Caki2 (cell line): ENCODE data around the gene PLEKHM2. TPM values are rescaled to one million over a fixed set of nuclear protein-coding genes. Genes with fewer than 3 reads are reported as not detected.

ENCODE experiments used
- DNase-seq: peaks from one replicate; pipeline ENCODE4 v3.0.0-alpha.2; 2015; ENCODE audit warnings: low read depth
- in situ Hi-C: cut with HindIII; loops from 2 replicates; pipeline ENCODE4 v1.10.0; 2016; ENCODE audit warnings: low sequenced_read_pairs, low pct_unique_long_range_greater_than_20kb, mixed read lengths
- total RNA-seq: library from RNA; depleted of rRNA; stranded (reverse); fragments of >200 nt; shearing (Covaris generic); gene quantifications from 2 replicates; pipeline ENCODE4 v1.2.3, GENCODE V29; 2014; ENCODE audit warnings: low replicate concordance

PLEKHM2 gene
- total RNA-seq, 1 experiment from 2014 or later = 53.5 TPM

GRCh38 chr1:15748264-15748663 is 64.1 kb downstream of the PLEKHM2 start:
- in situ Hi-C loops = no loop called here
- DNase-seq = no peak

- DNase-seq = no peak
- in situ Hi-C loops = no loop called here
These were observed 64.7 kb downstream of the PLEKHM2 start for GRCh38 chr1:15748690-15749398.

DNA sequence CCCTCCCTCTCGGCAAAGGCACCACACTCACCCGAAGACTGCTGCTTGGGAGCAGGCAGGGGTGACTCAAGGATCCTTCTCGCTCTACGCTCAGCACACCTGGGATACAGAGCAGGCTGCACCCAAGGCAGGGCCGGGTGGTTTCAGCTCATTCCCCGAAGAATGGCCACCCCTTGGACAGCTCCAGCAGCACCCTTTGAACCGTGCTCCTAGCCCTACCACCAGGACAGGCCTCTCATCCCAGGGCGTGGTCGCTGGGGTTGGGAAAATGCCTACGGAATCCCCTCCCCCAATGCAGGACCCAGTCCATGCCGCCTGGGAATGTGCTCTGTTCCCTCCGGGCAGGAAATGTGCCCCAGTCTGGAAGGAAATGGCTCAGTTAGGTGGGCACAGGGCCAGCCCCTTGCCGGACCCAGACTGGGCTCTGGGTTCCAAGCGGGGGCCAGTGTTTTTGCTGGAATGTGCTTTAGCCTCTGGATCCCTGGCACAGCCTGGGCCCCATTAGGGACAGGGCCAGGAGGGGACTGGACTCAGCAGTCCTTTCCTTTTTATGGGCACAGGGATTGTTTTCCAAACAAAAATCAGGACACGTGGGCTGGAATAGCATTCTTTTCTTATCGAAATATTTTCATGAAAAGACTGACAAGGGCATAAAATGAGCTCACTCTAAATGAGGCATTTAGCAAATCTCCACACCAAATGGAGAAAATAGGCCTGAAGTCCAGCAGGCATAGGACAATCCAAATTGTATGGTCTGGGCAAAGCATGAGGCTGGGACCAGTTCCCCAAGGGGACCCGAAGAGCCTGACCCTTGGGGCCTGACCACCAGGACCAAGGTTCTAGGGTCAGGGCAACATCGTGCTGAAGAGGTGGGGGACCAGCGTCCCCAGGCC is 65.5 kb downstream of the PLEKHM2 start:
- DNase-seq = no peak
- in situ Hi-C loops = no loop called here

GRCh38 chr1:15750924-15751323 is 66.8 kb downstream of the PLEKHM2 start:
- DNase-seq = no peak
- in situ Hi-C loops = no loop called here

DNA sequence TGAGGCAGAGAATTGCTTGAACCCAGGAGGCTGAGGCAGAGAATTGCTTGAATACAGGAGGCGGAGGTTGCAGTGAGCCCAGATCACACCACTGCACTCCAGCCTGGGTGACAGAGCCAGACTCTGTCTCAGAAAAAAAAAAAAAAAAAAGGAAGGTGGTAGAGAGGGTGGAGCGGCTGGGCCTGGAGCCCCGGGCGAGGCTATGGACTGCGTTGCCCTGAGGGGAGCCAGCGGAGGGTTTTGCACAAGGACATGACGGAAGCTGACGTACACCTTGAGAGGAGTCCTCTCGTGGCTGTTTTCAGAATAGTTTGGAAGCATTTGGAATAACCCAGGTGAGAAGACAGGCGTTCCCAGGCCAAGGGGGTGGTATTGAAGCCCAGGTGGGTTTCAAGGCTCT is 67.6 kb downstream of the PLEKHM2 start:
- in situ Hi-C loops = no loop called here
- no peak for DNase-seq

GRCh38 chr1:15753776-15754175 is 69.7 kb downstream of the PLEKHM2 start:
- in situ Hi-C loops = no loop called here
- no peak for DNase-seq

- in situ Hi-C loops = no loop called here
- DNase-seq = no peak
These were observed 71.0 kb downstream of the PLEKHM2 start for GRCh38 chr1:15755021-15755645.

GRCh38 chr1:15755646-15756040 is 71.5 kb downstream of the PLEKHM2 start:
- DNase-seq = no peak
- in situ Hi-C loops = no loop called here

GRCh38 chr1:15756143-15757015 is 72.3 kb downstream of the PLEKHM2 start:
- in situ Hi-C loops = no loop called here
- no peak for DNase-seq

DNA sequence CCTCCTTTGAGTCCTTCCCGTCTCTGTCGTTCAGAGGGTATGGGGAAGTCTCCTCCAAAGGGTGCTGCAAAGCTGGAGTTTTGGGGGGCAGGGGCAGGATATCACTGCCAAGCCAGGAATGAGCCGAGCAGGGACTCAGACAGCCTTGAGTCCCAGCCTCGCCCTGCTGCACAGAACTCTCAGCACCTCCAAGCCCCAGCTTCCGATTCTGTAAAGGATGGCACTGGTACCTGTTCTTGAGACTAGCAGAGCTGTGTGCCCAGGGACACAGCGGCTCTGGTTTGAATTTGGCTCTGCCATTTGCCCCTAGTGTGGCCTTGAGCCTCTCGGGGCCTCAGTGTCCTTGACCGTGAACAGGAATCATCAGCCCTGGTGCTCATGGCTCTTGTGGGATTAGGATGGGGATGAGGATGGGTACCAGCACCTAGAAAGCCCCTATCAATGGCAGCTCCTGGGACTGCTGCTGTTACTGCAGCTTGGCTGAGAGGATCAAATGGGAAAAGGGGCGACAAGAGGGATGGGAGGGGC is 73.0 kb downstream of the PLEKHM2 start:
- DNase-seq = no peak

DNA sequence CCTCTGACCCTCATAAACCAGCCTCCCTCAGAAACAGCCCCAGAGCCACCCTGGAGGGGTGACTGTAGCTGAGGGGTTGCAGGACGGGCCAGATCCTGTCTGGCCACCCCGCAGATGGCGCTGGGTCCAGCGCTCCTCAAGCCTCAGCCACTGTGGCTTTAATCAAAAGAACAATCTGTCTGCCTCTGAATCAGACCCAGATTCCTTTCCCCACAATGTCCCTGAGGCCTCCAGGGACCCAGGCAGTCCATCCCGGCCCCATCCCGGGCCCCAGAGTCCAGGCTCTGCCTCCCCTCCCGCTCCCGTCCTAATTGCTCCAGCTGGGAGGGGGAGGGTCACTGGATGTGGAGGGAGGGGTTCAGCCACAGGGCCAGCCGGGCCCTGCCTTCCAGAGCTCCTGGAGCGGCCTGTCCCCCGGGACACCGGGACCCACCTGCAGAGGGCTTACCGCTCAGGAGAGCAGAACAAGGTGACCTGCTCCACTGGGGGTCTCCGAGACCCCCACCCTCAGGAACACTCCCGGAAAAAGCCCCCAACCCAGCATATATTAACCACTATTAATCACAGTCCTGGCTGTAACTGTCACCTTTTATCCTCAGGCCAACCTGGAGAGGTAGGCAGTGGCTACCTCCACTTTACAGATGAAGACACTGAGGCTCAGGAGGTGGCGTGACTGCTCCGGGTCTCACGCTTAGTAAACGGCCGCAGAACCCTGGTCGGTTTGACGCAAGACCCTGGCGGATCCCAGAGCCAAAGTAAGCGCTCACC is 73.6 kb downstream of the PLEKHM2 start:
- no peak for DNase-seq
- in situ Hi-C loops = no loop called here

More for the DNA sequence above, 73.0 kb downstream of the PLEKHM2 start:
- in situ Hi-C loops = no loop called here

GRCh38 chr1:15758343-15758931 is 74.3 kb downstream of the PLEKHM2 start, which contains the start of gene FBLIM1:
Gene FBLIM1, plus strand, starts transcription at chr1:15758795. Its CDS starts 6,189 bp downstream, at chr1:15764984.
- no peak for DNase-seq
- in situ Hi-C loops = no loop called here

GRCh38 chr1:15758953-15759661 is 75.0 kb downstream of the PLEKHM2 start:
- in situ Hi-C loops = no loop called here
- no peak for DNase-seq

DNA sequence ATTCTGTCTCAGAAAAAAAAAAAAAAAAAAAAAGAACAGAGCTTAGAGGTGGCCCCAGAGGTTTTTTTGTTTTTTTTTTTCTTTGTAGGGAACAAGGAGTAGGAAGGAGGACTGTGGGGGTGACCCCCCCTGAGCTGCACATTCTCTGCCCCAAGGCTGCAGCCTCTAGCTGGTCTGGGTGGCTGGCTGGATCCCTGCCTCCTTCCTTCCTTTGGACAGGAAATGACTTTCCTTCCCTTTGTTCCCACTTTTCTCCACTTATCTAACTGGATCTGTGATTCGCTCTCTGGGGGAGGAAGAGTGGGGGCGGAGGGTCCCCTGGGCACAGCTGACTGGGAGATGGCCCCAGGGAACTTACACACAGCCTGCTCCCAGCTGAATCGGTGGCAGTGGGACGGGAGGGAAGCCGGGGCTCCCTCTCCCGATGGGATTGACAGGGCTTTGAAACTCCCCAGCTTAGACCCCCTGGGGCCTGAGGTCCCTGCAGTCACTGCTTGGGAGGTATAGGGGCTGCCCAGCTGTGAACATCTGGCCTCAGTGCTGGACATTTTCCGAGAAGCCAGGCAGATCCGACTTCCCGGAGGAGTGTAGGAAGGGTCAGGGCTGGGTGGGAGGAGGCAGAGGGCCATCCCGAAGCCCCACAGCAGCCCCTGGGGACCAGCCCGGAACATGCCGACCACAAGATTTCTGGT is 76.5 kb downstream of the PLEKHM2 start:
- no peak for DNase-seq
- in situ Hi-C loops = no loop called here

DNA sequence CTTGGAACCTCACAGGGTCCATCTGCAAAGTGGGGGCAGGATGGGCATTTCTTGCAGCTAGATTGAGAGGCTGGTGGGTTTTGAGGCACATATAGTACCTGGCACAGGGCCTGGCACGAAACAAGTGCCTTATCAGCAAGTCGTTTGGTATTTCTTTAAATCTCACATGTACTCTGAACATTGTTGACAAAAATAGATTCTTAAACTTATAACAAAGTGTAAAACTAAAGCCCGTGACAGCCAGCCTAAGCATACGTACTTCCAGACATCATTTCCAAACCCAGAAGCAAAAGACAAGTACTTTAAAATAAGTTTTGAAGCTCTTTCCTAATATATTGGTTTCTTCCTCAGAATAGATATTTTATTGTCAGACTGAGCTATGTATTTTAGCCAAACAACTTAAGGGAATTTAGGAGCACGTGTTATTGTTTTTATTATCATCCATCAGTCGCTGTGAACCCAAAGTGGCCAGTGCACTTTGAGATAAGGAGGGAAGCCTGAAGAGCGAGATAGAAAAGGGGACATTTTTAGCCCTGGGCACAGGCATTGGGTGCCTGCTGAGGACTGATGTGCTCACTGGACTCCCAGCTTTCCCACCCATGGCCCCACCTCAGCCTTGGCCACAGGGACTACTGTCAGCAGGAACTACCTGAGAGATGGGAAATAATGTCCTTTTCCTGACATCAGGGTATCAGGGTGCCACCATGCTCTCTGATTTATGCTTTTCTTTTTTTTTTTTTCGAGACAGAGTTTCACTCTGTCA is 77.4 kb downstream of the PLEKHM2 start:
- in situ Hi-C loops = no loop called here
- no peak for DNase-seq
